K562 (cell line): ENCODE results near the gene HCCS. TPM values are rescaled to one million over a fixed set of nuclear protein-coding genes. Genes with fewer than 3 reads are reported as not detected.

Experiments
- CC2D1A ChIP-seq: fragments of 450-650 bp; IDR thresholded peaks from 2 replicates; pipeline ENCODE4 v1.6.1; 2017; ENCODE audit warnings: mild to moderate bottlenecking
- MTF1 ChIP-seq: fragments of 250-450 bp; sonication (Bioruptor Pico); IDR thresholded peaks from 2 replicates; pipeline ENCODE4 v1.9.0; 2021; ENCODE audit warnings: moderate library complexity, mild to moderate bottlenecking, inconsistent platforms, borderline replicate concordance
- RBM25 ChIP-seq: fragments of 200-400 bp; formaldehyde crosslinking; IDR thresholded peaks from 2 replicates; pipeline ENCODE4 v1.6.1; 2018; ENCODE audit warnings: low read length, low read depth, moderate library complexity; ENCODE audit not compliant: severe bottlenecking
- TCF7 ChIP-seq: sonication (generic); IDR thresholded peaks from 2 replicates; pipeline ENCODE4 v1.6.1; 2016; ENCODE audit warnings: antibody characterized with exemption, borderline replicate concordance
- polyA plus RNA-seq, 8 experiments: library from polyadenylated mRNA; depleted of rRNA in 4 of 8; stranded (reverse) in 5 of 8; unstranded in 3 of 8; fragments of >200 nt; fragmentation: Nextera tagmentation in 2 of 8; fragmentation: Illumina TruSeq in 1 of 8; extraction: Ambion mirVana in 2 of 8; extraction: Trizol in 1 of 8; gene quantifications; 2 replicates each; pipeline versions ENCODE4 v1.2.1 to v1.2.3, GENCODE V29; 2011 to 2014; ENCODE audit warnings: inconsistent platforms in 1 of 8, missing spikeins in 1 of 8
- total RNA-seq, 7 experiments: library from RNA; depleted of rRNA in 6 of 7; stranded (reverse); fragments of >200 nt in 6 of 7; fragmentation: Illumina TruSeq in 2 of 7; extraction: Trizol in 2 of 7; gene quantifications; 2 replicates each; pipeline versions ENCODE4 v1.2.1 to v1.2.3, GENCODE V29; 2011 to 2021; ENCODE audit warnings: low replicate concordance in 1 of 7
- TF ChIP-seq, protein P1 (sequence below), 2 experiments: fragments of 450-650 bp in 1 of 2; IDR thresholded peaks; 2 replicates each; pipeline ENCODE4 v1.6.1; 2011 to 2017; ENCODE audit warnings: low read depth in 2 of 2, antibody characterized with exemption in 1 of 2, borderline replicate concordance in 1 of 2, low read length in 1 of 2, mild to moderate bottlenecking in 1 of 2, mixed read lengths in 1 of 2; ENCODE audit not compliant: control insufficient read depth in 1 of 2
- TF ChIP-seq, protein P2 (sequence below): fragments of 450-650 bp; IDR thresholded peaks from 2 replicates; pipeline ENCODE4 v1.6.1; 2016; ENCODE audit warnings: mild to moderate bottlenecking
- TF ChIP-seq, protein P3 (sequence below): sonication (generic); formaldehyde crosslinking; IDR thresholded peaks from 2 replicates; pipeline ENCODE4 v1.4.0; 2020; ENCODE audit warnings: mild to moderate bottlenecking, missing genetic modification reagents

Gene HCCS
- total and polyA plus RNA-seq, 9 of the 15 experiments (the other 6 are each of a cell fraction or from before 2014, with no cell fraction given), result 22.9 to 81.5 (median 66.9) TPM

DNA sequence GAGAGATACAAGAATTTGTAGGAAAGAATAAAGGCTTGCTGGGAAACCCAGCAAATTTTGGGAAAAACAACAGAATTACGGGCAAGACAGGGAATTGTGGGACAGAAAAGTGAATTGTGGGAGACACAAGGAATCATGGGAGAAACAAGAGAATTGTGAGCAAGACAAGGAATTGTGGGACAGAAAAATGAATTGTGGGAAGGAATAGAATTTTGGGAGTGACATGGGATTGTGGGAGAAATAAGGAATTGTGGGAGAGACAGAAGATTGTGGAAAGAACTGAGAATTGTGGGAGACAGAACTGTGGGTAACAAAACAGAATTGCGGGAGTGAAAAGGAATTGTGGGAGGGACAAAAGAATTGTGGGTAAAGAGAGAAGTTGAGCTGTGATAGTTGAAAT lies 1.2 kb upstream of the HCCS start (continued):
- TF ChIP-seq, protein P1, sequence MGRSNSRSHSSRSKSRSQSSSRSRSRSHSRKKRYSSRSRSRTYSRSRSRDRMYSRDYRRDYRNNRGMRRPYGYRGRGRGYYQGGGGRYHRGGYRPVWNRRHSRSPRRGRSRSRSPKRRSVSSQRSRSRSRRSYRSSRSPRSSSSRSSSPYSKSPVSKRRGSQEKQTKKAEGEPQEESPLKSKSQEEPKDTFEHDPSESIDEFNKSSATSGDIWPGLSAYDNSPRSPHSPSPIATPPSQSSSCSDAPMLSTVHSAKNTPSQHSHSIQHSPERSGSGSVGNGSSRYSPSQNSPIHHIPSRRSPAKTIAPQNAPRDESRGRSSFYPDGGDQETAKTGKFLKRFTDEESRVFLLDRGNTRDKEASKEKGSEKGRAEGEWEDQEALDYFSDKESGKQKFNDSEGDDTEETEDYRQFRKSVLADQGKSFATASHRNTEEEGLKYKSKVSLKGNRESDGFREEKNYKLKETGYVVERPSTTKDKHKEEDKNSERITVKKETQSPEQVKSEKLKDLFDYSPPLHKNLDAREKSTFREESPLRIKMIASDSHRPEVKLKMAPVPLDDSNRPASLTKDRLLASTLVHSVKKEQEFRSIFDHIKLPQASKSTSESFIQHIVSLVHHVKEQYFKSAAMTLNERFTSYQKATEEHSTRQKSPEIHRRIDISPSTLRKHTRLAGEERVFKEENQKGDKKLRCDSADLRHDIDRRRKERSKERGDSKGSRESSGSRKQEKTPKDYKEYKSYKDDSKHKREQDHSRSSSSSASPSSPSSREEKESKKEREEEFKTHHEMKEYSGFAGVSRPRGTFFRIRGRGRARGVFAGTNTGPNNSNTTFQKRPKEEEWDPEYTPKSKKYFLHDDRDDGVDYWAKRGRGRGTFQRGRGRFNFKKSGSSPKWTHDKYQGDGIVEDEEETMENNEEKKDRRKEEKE (IDR thresholded peaks at IDR 0.05; ENCODE audit: borderline replicate concordance in 1 of 2, control insufficient read depth in 1 of 2, low read depth in 2 of 2, low read length in 1 of 2), result no peak
- TF ChIP-seq, protein P2, sequence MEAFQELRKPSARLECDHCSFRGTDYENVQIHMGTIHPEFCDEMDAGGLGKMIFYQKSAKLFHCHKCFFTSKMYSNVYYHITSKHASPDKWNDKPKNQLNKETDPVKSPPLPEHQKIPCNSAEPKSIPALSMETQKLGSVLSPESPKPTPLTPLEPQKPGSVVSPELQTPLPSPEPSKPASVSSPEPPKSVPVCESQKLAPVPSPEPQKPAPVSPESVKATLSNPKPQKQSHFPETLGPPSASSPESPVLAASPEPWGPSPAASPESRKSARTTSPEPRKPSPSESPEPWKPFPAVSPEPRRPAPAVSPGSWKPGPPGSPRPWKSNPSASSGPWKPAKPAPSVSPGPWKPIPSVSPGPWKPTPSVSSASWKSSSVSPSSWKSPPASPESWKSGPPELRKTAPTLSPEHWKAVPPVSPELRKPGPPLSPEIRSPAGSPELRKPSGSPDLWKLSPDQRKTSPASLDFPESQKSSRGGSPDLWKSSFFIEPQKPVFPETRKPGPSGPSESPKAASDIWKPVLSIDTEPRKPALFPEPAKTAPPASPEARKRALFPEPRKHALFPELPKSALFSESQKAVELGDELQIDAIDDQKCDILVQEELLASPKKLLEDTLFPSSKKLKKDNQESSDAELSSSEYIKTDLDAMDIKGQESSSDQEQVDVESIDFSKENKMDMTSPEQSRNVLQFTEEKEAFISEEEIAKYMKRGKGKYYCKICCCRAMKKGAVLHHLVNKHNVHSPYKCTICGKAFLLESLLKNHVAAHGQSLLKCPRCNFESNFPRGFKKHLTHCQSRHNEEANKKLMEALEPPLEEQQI, result peak; percentile 79
- TF ChIP-seq CC2D1A (peak; percentile 63; the same call in 1 of the 2 replicates), TCF7 (no peak), MTF1 (CRISPR knock-in tag) (no peak), RBM25 (no peak)
- TF ChIP-seq, protein P3, sequence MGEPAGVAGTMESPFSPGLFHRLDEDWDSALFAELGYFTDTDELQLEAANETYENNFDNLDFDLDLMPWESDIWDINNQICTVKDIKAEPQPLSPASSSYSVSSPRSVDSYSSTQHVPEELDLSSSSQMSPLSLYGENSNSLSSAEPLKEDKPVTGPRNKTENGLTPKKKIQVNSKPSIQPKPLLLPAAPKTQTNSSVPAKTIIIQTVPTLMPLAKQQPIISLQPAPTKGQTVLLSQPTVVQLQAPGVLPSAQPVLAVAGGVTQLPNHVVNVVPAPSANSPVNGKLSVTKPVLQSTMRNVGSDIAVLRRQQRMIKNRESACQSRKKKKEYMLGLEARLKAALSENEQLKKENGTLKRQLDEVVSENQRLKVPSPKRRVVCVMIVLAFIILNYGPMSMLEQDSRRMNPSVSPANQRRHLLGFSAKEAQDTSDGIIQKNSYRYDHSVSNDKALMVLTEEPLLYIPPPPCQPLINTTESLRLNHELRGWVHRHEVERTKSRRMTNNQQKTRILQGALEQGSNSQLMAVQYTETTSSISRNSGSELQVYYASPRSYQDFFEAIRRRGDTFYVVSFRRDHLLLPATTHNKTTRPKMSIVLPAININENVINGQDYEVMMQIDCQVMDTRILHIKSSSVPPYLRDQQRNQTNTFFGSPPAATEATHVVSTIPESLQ, result no peak
